COLO829 (cell line): ENCODE data around the gene SYT2.
"Not testable (repeated sequence)": the region's sequence is repeated elsewhere in the genome, so short reads cannot be mapped to it uniquely, and the experiment has no call there.

Source experiments
- DNase-seq: peaks from one replicate; pipeline ENCODE4 v3.0.0; 2012; ENCODE audit warnings: low spot score

SYT2 gene

DNA sequence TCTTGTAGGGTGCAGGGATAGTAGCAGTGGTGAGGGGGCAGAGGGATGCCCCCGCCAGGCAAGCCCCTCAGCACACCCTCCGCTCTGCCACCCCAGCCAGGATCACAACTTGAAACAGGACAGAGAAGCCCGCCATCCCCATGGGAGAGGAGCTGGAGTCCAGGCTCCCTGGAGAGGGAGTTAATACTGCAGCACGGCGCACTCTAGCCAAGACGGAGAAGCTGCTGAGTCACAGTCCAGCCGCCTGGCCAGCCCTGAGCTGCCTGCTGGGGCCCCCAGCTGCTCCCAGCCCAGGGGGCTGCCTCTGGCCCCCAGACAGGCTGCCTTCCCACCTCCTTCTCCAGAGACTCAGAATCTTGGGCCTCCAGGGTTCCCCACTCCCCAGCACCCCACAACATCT lies 87.2 kb downstream of the SYT2 start:
- DNase-seq: no peak

DNA sequence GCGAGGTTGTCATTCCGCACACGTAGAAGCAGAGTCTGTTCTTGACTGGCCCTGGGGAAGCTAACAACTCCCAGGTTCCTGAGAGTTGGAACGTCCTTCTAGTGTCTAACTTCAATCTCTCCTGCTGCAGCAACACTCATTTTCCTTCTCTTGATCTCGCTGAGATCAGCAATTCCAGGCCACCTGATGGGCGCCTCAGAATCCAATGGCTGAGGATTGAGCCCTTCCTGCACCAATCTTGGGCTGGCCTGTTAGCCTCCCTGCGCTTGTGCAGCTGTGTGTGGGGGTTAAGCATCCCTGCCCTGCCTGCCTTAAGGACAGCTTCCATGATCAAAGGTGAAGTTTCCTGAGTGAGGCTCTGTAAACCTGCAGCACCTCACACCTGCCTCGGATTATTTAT lies 87.9 kb downstream of the SYT2 start:
- DNase-seq: no peak

DNA sequence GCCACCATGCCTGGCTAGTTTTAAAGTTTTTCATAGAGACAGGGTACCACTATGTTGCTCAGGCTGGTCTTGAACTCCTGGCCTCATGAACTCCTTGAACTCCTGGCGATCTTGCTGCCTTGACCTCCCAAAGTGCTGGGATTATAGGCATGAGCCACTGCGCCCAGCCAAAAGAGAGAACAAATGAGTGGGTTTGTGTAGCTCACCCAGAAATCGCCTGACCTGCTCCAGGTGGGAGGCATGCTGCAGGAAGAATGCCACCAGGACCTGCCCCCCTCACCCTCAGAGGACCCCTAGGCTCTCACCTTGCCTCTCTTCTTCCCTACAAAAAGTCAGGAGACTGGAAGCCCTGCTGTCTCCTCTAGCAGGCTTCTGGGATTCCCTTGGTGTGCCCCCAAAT lies 88.8 kb downstream of the SYT2 start:
- DNase-seq: no peak

DNA sequence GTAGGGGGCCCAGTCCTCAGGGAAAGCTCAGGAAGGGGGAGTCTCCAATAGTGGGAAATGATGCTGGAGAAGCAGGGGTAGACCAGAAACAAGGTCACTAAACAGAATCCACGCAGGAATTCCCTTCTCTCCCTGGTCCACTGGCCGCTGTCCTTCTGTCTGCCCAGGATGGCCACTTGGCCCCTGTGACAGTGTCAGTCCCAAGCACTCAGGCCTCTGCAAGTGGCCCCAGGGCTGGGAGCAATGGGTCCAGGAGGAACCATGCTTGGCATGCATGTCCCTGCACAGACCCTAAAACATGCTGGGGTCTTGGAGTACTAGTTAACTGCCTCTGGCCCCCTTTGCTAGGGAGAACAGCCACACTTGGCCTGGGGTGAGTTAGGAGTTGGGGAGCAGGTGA lies 90.2 kb downstream of the SYT2 start:
- DNase-seq: not testable (repeated sequence)

DNA sequence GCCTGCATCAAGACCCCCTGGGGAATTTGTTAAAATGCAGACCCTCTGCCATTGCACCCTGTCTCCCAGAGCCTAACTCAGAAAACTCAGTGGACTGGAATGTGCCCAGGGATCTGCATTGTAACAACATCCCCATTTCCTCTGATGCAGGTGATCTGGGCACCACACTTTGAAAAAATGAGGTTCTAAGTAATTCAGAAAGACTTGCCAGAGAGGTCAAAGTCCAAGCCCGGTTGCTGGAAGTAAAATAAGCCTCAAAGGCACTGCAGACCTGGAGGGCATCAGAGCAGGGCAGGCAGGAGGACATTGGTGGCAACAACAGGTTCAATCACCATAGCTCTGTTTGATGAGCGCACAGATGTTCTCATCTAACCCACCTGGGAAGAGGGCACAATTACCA lies 90.7 kb downstream of the SYT2 start:
- DNase-seq: no peak

DNA sequence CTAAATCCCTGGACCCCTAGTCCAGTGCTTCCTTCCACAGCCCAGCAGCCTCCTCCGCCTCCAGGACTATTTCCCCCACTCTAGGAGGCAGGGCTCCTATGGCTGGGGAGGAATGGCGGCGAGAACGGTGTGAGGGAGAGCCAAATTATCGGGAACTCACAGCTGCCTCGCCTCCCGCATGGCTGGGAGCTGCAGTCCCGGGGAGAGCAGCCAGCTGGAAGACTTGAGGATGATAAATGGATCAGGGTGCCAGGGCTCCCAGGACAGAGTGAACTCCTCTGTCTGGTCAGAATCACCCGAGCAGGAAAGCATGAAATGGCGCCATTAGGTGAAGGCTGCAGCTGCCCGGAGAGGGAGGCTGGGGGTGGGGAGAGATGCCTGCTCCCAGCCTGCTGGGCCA lies 91.2 kb downstream of the SYT2 start:
- not testable (repeated sequence) for DNase-seq

DNA sequence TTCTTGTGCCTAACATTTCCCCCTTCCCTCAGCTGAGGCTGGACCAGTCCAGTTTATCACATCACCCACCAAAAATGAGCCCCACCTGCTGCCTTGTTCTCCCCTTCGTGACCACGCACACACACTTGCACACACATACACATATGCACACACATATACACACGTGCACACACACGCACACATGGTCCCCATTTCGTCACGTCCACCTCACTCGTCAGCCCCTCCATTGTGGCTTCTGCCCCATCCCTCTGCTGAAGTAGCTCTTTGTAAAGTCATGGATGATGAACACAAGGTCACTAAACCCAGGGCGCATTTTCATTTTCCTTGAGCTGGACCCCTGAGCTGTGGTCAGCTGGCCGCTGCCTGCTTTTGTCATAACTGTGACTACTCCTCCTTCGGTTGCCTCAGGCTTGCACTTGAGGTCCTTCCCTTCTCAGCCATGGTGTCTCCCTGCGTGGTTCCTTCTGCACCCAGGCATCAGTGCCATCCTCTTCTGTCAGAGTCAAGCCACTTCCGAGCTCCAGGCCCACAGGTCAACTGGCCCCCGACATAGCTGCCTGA lies 93.8 kb downstream of the SYT2 start:
- no peak for DNase-seq

DNA sequence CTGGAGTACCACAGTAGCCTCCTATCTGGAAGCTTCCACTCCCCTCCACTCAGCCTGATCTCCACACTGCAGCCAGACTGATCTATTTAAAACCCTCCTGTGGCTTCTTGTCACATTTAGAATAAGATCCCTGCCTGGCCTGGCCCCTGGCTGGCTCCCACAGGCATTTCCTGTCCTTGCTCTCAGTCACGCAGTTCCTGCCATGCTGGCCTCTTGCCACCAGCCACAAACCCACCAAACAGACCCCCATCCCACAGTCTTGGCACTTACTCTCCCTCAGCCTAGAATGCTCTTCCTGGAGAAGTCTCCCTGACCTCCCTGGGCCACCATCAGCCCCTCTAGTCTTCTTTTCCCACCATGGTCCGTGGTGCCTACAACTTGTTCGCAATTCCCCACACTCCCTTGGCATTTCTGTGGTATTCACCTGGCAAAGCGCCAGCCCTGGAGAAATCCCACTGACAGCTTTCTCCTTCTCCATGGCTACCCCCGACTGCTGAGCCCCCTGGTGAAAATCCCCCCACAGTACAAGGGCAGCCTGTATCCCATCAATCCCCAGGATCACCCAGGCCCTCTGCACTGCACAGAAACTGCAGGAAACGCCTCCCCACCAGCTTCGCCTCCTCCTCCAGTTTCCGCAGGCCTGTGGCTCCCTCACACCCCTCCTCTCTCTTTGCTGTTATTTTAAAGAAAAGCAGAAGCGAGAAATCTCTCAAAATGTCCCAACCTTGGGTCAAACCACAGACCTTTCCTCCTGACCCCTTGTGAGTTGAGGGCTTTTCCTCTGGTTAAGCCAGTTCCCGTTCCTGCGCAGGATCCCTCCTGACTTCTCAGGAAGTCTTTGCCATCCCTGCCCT lies 94.5 kb downstream of the SYT2 start:
- DNase-seq: no peak

DNA sequence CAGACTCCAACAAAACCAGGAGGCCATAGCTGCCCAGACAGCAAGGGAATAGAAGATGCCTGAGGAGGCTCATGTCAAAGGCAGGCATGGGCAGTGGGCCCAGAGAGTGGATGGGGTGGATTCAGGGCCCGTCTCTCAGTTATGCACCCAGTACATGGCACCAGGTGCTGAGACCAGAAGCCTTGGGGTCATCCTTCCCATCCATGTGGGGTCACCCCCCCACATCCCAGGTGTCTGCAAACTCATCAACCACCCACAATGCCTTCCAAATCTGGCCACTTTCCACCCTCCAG lies 95.1 kb downstream of the SYT2 start:
- DNase-seq: not testable (repeated sequence)

DNA sequence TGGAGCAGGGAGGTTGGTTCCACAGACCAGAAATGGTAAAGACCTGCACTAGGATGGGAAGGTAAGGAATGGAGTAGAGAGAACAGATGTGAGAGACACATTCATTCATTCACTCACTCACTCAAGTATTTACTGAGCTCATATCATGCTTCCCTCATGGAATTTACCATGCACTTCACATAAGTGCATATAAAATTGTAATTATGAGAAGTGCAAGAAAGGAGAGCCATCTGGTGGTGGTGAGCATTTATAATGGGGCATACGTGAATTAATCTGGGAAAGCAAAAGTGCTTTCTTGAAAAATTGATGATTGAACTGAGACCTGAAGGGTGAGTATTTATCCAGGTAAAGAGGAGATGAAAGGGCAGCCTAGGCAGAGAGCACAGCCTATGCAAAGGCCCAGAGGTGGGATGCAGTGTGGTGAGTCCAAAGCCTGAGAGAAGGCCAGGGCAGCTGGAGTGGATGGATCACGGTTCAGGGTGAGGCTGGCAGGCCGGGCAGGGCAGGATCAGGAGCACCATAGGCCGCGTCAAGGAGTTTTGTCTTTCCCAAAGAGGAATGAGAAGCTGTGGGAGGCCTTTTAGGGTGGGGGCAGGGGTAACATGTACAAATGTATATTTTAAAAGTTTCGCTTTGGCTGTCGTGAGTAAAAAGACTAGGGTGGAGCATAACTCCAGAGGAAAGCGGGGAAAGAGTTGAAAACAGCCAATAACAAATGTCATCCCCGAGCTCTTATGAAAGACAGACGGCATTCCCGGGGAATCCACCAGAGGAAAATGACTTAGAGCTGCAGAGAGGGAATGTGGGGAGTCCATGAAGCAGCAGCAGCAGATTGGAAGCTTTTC lies 95.7 kb downstream of the SYT2 start:
- not testable (repeated sequence) for DNase-seq

DNA sequence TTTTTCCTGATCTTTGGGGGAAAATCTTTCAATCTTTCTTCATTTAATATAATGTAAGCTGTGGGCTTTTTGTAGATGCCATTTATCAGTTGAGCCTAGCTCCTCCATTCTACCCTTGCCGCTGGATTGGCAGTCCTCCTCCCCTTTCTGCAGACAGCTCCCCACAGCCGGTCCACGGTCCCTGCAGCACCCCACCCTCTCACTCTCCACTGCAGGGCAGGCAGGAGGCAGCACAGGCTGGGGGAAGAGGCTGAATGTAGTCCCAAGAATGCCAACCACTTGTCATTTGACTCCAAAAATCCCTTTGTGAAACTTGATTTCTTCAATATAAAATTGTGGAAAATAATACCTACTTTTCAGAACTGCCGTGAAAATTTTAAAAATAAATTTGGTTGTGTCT lies 96.7 kb downstream of the SYT2 start:
- DNase-seq: no peak

DNA sequence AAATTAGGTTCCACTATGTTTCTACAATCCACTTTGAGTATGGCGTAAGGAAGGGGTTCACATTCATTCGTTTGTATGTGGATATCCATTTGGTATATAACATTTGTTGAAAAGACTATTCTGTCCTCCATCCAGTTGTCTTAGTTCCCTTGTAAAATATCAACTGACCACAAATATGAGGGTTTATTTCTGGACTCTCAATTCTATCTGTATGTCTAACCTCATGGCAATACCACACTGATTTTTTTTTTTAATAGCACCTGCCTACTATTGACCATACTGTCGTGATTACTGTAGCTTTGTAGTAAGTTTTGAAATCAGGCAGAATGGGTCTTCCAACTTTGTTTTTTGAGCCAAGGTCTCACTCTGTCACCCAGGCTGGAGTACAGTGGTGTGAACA lies 98.2 kb downstream of the SYT2 start:
- DNase-seq: not testable (repeated sequence)

DNA sequence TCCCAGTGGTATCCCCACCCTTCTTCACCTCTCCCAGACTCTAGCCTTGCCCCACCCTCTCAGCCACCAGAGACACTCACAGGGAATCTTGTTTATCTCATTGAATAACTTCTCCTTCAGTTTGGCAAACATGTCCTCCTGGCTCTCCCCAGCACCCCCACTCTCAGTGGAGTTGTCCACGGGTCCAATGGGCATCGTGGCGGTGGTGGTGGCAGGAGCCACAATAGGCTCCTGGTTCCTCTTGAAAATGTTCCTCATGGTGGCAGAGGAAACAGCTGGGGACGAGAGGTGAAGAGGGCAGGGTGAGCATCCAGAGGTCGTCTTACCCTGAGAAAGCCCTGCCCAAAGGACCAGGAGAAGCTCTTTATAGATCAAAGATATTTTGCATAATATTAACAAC lies 104.7 kb downstream of the SYT2 start:
- DNase-seq: no peak

DNA sequence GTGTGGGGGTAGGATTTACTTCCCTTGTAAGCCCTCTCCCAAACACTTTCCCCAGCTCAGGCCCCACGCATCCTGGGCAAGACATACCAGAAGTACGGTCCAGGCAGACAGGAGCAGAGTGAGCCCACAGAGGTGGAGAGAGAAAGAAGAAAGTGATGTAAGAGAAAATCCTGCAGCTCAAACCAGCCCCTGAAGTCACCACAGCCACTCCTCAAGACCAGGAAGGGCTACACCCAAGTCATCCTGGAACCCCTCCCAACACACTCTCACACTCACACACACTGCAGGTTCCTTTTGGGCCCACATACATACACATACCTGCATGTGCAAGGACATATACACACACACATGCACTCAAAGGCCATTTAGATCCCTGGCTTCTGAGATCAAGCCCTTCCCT lies 106.8 kb downstream of the SYT2 start:
- DNase-seq: no peak

DNA sequence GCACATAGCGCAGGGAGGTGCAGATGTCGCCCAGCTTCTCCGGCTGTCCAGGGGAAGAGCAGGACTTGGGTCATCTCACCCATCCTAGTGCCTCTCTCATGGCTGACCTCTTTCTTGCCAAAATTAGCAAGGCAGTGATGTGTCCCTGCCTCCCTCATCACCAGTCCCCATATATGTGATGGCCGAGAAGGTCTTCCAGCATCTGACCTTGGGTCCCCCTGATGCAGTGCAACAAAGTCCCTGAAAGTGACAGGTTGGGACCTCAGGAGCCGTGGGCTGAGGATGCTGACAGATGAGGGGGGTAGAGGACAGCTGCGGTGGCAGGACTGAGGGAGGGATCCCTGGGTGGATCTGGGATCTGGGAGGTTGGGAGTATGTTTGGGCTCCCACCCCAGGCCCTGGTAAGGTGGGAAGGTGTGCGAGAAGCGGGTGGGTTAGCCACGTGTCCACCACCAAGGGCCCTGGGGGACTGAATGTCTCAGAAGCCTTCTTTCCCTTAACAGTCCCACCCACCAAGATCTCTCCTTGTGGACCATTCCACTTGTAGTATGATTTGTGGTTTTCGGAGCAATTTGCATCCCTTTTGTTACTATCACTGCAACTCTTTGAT lies 109.7 kb downstream of the SYT2 start:
- no peak for DNase-seq

DNA sequence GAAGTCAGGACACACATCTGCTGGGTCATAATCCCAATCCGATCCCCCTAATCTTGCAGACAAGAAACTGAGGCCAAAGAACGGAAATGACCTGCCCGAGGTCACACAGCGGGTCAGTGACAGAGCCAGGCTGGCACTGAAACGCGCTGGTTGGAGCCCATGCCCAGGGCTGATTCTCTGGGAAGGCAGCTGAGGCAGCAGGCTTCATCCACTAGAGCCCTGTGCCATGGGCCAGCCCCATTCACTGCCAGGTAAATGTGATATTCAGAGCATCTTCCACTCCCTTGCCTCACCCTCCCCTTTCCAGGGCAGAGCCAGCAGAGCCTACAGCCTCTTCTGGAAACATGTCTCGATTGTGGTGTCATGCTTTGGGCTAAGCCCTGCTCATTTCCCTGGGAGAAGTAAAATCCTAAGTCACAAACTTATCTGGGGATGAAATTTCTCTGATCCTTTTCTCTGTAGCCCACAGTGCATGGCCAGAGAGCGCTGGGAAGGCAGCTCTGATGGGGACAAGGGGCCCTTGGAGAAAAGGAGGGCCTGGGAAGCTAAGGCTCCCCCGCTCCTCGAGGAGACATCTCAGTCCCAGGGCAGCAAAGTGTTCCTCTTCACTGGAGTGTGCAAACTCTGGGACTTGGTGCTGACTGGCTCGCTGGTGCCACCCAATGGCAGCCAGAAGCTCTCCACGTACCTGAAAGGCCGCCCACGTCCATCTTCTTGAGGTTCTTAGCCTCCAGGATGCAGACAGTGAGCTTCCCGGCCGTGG lies 110.4 kb downstream of the SYT2 start:
- DNase-seq: peak; percentile 87

DNA sequence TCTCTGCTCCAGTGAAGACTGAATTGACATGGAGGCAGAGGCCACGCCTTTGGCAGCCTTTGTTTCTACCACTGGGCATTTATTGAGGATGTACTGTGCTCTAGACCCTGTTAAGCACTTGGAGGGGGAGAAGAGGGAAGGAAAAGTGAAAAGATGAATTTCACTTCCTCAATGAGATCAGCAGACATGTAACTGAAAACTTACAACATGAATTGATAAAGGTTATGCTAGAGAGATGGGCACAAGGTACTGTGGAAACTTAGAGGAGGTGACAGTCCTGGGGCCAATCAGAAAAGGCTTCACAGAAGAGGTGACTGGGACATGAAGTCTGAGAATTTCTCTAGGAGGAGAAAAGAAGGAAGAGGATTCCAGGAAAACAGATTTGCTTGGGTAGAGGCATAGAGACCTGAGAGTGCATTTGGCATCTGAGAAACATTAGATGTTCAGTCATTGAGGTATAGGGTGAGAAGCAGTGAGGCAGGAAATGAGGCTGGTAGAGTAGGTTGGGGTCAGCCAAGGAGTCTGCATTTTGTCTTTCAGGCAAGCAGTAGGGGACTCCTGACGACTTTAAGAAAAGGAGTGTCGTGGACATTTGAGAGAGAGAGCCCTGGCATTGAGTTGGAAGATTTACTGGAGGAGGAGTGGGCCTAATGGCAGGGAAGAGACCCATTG lies 113.0 kb downstream of the SYT2 start:
- DNase-seq: no peak

DNA sequence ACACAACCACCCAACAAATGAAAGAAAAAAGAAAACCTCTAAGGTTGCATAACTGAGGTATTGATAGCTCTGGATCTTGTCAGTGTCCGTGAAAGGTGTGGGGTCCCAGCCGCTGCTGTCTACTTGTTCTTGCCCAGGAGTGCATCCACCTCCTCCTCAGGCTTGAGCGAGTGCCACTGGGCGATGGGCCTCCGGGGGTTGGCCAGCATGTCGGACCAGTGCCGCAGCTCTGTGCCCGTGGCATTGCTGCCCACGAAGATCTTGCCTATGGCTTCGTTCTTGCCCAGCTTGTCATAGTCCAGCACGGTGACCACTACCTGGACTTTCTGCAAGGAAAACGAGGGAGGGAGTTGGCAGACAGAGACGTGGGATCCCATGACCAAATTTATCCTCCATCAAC lies 113.6 kb downstream of the SYT2 start:
- no peak for DNase-seq

DNA sequence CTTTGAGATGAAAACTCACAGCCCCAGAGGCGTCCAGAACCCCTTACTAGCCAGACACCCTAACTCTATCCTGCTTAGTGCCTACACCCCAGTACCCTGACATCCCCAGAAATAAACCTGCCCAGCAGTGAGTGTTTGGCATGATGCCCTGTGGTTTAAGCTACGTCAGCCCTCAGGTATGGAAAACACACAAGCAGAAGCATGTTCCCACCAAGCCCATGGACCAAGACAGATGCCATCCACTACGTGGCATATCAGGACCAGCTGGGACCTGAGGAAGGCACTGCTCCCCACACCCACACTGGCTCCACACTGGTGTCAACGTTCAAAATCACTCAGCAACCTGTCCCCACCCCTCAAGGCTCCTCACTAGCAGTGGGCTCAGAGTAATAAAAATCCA lies 116.4 kb downstream of the SYT2 start:
- no peak for DNase-seq

DNA sequence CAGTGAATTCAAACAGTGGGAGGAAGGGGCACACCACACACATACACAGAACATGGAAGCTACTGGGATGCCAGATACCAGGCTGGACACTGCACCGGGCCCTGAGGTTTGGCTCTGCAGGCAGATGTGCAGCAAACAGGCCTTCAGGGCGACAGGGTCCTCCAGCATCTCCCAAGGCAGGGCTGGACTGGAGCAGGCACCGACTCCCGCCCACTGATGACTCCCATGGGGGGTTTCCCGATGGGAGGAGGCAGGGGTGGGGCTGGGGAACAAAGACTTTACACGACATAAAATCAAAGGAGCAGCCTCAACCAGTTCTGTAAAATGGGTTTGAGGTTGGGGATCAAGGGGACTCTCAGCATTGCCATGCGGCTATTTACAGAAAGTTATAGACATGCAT lies 118.1 kb downstream of the SYT2 start:
- no peak for DNase-seq

DNA sequence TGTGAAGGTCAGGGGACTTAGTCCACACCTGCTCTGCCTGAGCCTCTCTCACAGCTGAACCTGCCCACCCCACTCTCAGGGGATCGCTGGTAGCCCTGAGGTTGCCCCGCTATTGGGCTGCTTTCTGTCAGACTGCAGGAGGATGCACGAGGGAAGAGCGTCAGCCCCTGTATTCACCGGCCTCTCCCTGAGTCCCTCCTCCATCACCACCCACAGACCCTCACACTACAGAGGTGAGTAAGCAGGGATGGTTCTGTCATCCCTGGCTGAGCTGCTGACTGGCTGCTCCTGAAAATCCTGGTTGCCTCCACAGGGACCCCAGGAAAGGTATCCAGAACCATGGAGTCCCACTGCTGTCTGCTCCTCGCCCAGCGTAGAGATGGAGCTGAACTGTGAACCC lies 118.7 kb downstream of the SYT2 start:
- DNase-seq: no peak
